Adipocyte (in vitro differentiated cells): ENCODE results near the gene LMO1.

Source experiments
- DNase-seq: peaks from one replicate; pipeline ENCODE4 v3.0.0-alpha.2; 2015; ENCODE audit warnings: low read depth
- H3K27me3 ChIP-seq: replicated peaks from 2 replicates; pipeline ENCODE4 v1.7.0; 2013; ENCODE audit warnings: mild to moderate bottlenecking, low read length, moderate library complexity; ENCODE audit not compliant: control insufficient read depth, insufficient read depth
- H3K36me3 ChIP-seq: 2 replicates; pipeline ENCODE4 v1.7.0; 2013; ENCODE audit warnings: low read length, mild to moderate bottlenecking, moderate library complexity; ENCODE audit not compliant: control insufficient read depth, insufficient read depth, severe bottlenecking
- H3K4me1 ChIP-seq: 2 replicates; pipeline ENCODE4 v1.7.0; 2013; ENCODE audit warnings: mild to moderate bottlenecking, low read length, moderate library complexity; ENCODE audit not compliant: control insufficient read depth, insufficient read depth
- H3K4me3 ChIP-seq: 2 replicates; pipeline ENCODE4 v1.7.0; 2013; ENCODE audit warnings: mild to moderate bottlenecking, low read length, moderate library complexity
- H3K9ac ChIP-seq: 2 replicates; pipeline ENCODE4 v1.7.0; 2013; ENCODE audit warnings: mild to moderate bottlenecking, low read length, moderate library complexity
- H3K9me3 ChIP-seq: 2 replicates; pipeline ENCODE4 v1.7.0; 2013; ENCODE audit warnings: mild to moderate bottlenecking, low read length, moderate library complexity; ENCODE audit not compliant: control insufficient read depth

The LMO1 gene

GRCh38 chr11:8230921-8231847 is 32.5 kb downstream of the LMO1 start:
- Histone ChIP-seq H3K4me3 (no peak overlapping the region), H3K27me3 (peaks cover 38% of the 10 kb centered on the region), H3K9me3 (no peaks in the 10 kb centered on the region), H3K36me3 (no peaks in the 10 kb centered on the region), H3K9ac (no peak overlapping the region), H3K4me1 (peaks cover 4% of the 10 kb centered on the region)
- DNase-seq: no peak

DNA sequence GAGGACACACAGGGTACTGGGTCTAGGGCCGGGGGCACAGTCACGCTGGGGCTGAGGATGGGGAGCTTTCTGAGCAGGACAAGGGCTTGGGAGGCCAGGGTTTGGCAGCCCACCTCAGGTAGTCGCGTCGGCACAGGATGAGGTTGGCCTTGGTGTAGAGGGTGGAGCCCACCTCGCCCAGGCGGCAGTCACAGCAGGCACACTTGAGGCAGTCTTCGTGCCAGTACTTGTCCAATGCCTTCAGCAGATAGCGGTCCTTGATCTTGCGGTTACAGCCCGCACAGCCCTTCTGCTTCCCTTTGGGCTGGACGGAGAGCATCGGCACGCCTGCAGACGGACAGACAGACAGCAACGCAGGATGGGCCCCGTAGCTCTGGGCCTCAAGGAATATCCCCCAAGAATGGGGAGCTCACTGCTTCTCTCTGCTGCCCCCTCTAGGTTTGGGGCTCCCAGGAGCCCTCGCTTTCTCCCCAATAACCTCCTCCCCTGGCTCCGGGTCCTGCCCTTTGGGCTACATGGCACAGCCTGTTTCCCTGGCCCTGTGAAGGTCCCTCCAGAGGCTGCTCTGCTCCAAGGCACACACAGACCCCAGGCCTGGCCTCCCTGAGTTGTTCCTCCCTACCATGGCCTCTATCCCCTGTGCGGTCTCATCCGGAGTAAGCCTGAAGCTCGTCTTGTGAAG is 33.4 kb downstream of the LMO1 start:
- no peaks in the 10 kb centered on the region for H3K36me3 ChIP-seq
- no peak overlapping the region for H3K4me3 ChIP-seq
- no peak overlapping the region for H3K9ac ChIP-seq
- H3K9me3 ChIP-seq: no peaks in the 10 kb centered on the region
- no peak for DNase-seq
- H3K4me1 ChIP-seq: peaks cover 3% of the 10 kb centered on the region
- peaks cover 38% of the 10 kb centered on the region for H3K27me3 ChIP-seq

DNA sequence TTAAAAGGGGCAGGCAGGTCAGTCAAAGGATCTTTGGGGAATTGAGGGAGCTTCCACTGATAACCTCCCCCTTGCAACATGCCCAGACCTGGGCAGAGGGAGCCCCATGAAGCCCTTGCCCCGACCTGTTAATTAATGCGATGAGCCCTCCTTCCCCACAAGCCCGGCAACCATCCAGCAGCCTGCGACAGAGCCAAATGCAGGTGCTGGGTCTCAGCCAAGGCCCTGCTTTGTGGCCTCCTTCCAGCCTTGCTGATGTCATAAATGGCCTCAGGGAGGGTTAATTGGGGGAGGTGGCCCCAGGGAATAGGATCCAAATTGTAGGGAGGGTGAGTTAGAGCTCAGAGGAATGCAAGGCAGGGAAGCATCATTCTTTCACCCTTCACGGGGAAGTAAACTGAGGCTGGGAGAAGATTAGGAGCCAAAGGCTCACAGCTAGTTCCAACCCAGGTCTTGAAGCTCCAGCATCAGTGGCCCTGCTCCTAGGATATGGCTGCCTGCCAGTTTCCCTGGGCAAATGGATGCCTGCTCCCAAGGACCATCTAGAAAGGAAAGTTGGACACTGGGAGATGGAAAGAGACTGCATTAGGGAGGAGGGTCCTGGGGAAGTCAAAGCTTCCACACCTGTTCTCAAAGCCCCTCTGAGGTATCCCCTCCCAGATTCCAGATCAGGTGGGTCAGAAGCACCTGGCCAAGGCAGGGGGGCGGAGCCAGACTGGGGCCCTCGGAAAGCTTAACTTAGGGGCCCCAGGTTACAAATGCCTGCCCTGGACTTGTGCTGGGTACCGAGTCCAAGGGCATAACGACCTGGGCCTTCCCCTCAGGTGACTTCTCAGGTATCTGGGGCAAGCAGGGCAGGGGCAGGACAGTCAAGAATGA is 34.1 kb downstream of the LMO1 start:
- Histone ChIP-seq H3K4me3 (no peak overlapping the region), H3K4me1 (peaks cover 3% of the 10 kb centered on the region), H3K9ac (no peak overlapping the region), H3K36me3 (no peaks in the 10 kb centered on the region), H3K27me3 (peaks cover 38% of the 10 kb centered on the region), H3K9me3 (no peaks in the 10 kb centered on the region)
- no peak for DNase-seq

DNA sequence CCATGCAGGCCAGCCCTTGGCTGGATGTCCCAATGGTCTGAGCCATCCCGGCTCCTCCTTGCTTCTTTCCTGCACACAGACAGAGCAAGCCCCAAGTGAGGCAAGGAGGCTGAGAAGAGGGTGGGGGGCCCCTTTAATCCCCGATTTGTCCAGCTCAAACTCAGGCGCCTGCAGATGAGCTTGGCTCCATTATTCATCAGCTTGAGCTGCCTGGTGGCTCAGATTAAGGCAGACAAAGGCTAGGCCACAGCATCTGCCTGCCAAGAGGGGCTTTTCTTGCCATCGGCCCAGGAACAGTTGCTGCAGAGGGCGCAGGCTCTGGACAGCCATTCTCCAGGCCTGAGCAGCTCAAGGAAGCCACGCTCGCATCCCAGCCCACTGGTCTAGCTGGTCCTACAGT is 35.4 kb downstream of the LMO1 start:
- Histone ChIP-seq H3K9me3 (no peaks in the 10 kb centered on the region), H3K36me3 (no peaks in the 10 kb centered on the region), H3K27me3 (peaks cover 38% of the 10 kb centered on the region), H3K9ac (no peak overlapping the region), H3K4me1 (peaks cover 3% of the 10 kb centered on the region), H3K4me3 (no peak overlapping the region)
- DNase-seq: no peak

- no peak for DNase-seq
- Histone ChIP-seq H3K27me3 (peaks cover 33% of the 10 kb centered on the region), H3K4me1 (peaks cover 3% of the 10 kb centered on the region), H3K36me3 (no peaks in the 10 kb centered on the region), H3K9me3 (no peaks in the 10 kb centered on the region), H3K4me3 (no peak overlapping the region), H3K9ac (no peak overlapping the region)
These were observed 36.2 kb downstream of the LMO1 start for GRCh38 chr11:8227156-8228152.

DNA sequence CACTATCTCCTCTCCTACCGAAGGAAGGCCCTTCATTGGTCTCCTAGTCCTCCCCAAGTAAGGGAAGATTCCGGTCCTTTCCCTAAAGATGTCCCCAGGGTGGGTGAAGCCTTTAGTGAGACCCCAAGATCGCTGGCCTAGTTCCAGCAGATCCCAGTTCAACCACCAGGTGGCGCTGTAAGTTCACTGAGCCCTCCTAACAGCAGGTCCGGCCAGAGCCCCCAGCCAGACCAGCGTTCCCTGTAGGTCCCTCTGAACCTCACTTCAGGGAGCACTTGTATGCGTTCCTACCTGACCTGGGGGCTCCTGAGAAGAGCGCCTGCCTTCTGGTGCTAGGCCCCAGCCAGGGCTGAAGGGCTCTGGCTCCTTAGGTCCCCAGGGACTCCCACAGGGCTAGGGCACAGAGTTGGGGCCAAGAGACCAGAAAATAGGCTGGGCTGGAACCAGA is 38.1 kb downstream of the LMO1 start:
- Histone ChIP-seq H3K4me3 (no peak overlapping the region), H3K9me3 (no peaks in the 10 kb centered on the region), H3K27me3 (peaks cover 24% of the 10 kb centered on the region), H3K4me1 (peaks cover 3% of the 10 kb centered on the region), H3K36me3 (no peaks in the 10 kb centered on the region), H3K9ac (no peak overlapping the region)
- DNase-seq: peak; percentile 81

DNA sequence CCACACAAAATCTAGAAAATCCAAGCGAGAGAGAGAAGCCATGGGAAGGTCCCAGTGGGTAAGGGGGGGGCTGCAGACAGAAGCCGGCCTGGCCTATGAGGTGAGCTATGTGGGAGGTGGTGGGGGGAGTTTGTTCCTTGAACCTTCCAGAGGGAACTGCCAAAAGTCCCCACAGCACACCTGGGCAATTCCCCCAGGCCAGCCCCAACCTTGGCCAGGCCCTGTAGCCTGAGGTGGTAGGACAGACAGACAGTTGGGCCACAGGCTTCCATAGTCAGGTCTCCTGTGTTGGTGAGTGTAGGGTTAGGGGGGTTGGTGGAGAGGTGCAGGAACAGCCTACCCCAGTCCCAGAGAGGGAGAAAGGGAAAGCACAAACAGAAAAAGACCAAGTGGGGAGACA is 39.0 kb downstream of the LMO1 start:
- Histone ChIP-seq H3K9ac (no peak overlapping the region), H3K27me3 (peaks cover 21% of the 10 kb centered on the region), H3K4me3 (no peak overlapping the region), H3K36me3 (no peaks in the 10 kb centered on the region), H3K4me1 (peaks cover 3% of the 10 kb centered on the region), H3K9me3 (no peaks in the 10 kb centered on the region)
- DNase-seq: no peak

DNA sequence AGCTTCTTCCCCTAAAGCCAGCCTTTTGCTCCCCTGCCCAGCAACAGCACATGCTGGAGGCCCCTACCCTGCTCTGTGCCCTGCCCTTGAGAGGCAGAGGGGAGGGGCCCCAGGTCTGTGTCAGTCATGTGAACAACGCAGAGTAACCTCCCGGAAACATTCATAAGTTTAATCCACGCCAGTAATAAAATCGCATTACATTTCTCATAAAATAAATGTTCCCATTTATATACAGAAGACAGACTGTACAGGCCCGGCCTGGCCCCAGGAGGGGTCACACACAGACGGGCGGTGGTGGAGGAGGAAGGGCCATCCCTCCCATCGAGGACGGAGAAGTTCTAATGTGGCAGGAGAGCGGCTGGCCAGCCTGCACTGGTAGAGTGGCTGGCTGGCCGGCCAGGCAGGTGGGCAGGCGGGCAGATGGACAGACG is 39.5 kb downstream of the LMO1 start:
- Histone ChIP-seq H3K4me1 (peaks cover 3% of the 10 kb centered on the region), H3K27me3 (peaks cover 15% of the 10 kb centered on the region), H3K9ac (no peak overlapping the region), H3K4me3 (no peak overlapping the region), H3K36me3 (no peaks in the 10 kb centered on the region), H3K9me3 (no peaks in the 10 kb centered on the region)
- no peak for DNase-seq

DNA sequence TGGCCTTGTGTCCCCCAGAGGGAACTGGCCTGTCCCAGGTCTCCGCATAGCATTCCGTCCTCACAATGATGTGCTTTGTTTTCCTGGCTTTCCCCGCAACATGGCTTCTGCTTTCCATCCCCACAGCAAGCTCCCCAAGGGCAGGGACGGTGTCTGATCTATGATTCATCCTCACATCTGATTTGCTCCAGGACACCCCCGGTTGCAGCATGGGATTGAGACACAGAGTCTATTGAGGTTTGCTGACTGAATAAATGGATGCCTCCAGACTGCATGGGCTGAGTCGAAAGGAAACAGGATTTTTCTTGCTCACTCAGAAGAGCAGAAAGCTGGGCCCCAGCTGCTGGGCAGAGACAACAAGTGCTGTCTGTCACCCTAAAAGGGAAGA is 40.2 kb downstream of the LMO1 start:
- no peak overlapping the region for H3K4me3 ChIP-seq
- no peaks in the 10 kb centered on the region for H3K9me3 ChIP-seq
- peaks cover 12% of the 10 kb centered on the region for H3K27me3 ChIP-seq
- no peak overlapping the region for H3K9ac ChIP-seq
- peak; percentile 6 for DNase-seq
- peaks cover 3% of the 10 kb centered on the region for H3K4me1 ChIP-seq
- H3K36me3 ChIP-seq: no peaks in the 10 kb centered on the region

DNA sequence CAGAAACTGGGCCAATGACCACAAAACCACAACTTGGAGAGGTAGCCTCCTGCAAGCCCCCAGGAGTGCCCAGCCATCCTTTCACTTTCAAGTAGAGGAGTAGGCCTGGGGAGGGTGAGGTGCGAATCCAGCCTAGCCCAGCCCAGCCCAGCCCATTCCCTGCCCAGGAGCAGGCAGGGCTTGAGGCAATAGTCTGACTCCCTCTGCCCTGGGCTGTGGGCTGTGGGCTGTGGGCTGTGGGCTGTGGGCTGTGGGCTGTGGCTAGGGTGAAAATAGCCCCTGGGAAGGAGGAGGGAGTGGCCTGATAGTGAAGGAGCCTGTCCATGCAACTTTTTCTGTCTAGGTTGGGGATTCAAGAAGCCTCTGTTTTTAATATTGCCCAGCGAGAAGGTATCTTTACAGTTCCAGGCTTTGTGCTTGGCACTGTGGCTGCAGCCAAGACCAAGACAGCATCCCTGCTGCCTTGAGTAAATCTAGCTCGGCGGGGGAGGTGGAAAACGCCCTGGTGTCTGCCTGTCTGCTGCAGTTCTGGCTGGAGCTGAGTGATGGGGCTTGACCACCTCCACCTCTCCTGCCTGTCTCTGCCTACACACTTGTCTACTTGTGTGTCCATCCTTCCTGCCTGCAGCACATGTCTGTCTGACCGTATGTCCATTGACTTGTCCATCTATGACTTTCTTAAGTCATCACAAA is 40.7 kb downstream of the LMO1 start:
- Histone ChIP-seq H3K9me3 (no peaks in the 10 kb centered on the region), H3K27me3 (peaks cover 12% of the 10 kb centered on the region), H3K4me1 (peaks cover 3% of the 10 kb centered on the region), H3K9ac (no peak overlapping the region), H3K36me3 (no peaks in the 10 kb centered on the region), H3K4me3 (no peak overlapping the region)
- no peak for DNase-seq
